OCI-LY7 (cell line): ENCODE measurements around the gene VPS13D.

Experiments
- CTCF ChIP-seq: fragments of 200-600 bp; sonication (generic); conservative IDR thresholded peaks from 2 replicates; pipeline ENCODE4 v1.5.1; 2014; ENCODE audit warnings: mild to moderate bottlenecking, antibody characterized with exemption, low read length, moderate library complexity, mixed read lengths
- EZH2phosphoT487 ChIP-seq: fragments of 200-600 bp; sonication (generic); IDR thresholded peaks from 2 replicates; pipeline ENCODE4 v1.6.1; 2018; ENCODE audit warnings: low read depth, borderline replicate concordance, mild to moderate bottlenecking, mixed run types, antibody characterized with exemption, low read length, moderate library complexity, mixed read lengths

- no peak for TF ChIP-seq CTCF
- TF ChIP-seq EZH2phosphoT487 = no peak
Measured at GRCh38 chr1:12537906-12538461, 308.2 kb downstream of the VPS13D start.
